Osteocyte (in vitro differentiated cells): ENCODE results near the gene RCE1. TPM values are rescaled to one million over a fixed set of nuclear protein-coding genes. Genes with fewer than 3 reads are reported as not detected.

ENCODE experiments used
- DNase-seq: peaks from one replicate; pipeline ENCODE4 v3.0.0; 2021; ENCODE audit warnings: mixed read lengths; ENCODE audit not compliant: unreplicated experiment; ENCODE audit errors: extremely low spot score
- H3K27ac Mint-ChIP-seq: one replicate; pipeline ENCODE4 v1.8.0; 2021; ENCODE audit warnings: mild to moderate bottlenecking, mixed read lengths; ENCODE audit not compliant: unreplicated experiment
- H3K27me3 Mint-ChIP-seq: one replicate; pipeline ENCODE4 v1.8.0; 2021; ENCODE audit warnings: mixed read lengths; ENCODE audit not compliant: unreplicated experiment
- H3K36me3 Mint-ChIP-seq: one replicate; pipeline ENCODE4 v1.8.0; 2021; ENCODE audit warnings: mixed read lengths; ENCODE audit not compliant: unreplicated experiment
- H3K4me1 Mint-ChIP-seq: one replicate; pipeline ENCODE4 v1.8.0; 2021; ENCODE audit warnings: mixed read lengths; ENCODE audit not compliant: unreplicated experiment
- H3K4me3 Mint-ChIP-seq: one replicate; pipeline ENCODE4 v1.8.0; 2021; ENCODE audit warnings: mild to moderate bottlenecking, moderate library complexity, mixed read lengths; ENCODE audit not compliant: unreplicated experiment
- H3K9me3 Mint-ChIP-seq: one replicate; pipeline ENCODE4 v1.8.0; 2021; ENCODE audit warnings: mixed read lengths; ENCODE audit not compliant: unreplicated experiment
- CTCF ChIP-seq: fragments of 200-600 bp; sonication (generic); IDR thresholded peaks from 2 replicates; pipeline ENCODE4 v1.5.0; 2021; ENCODE audit warnings: antibody characterized with exemption, mild to moderate bottlenecking, moderate library complexity
- total RNA-seq: library from RNA; stranded (reverse); gene quantifications from 2 replicates; pipeline ENCODE4 v1.2.1, GENCODE V29; 2021

The RCE1 gene
- total RNA-seq, 1 donor from 2014 or later, result 20.3 TPM

GRCh38 chr11:66891851-66892660, 48.8 kb downstream of the RCE1 start:
- no peak overlapping the region for H3K4me3 Mint-ChIP-seq
- H3K27ac Mint-ChIP-seq, result peak overlapping the region; percentile 73
- no peak for DNase-seq

GRCh38 chr11:66892911-66893310, 49.7 kb downstream of the RCE1 start:
- H3K9me3 Mint-ChIP-seq, result peaks cover 7% of the 10 kb centered on the region
- no peaks in the 10 kb centered on the region for H3K36me3 Mint-ChIP-seq
- no peak overlapping the region for H3K27ac Mint-ChIP-seq
- DNase-seq, result no peak
- no peaks in the 10 kb centered on the region for H3K27me3 Mint-ChIP-seq
- no peak overlapping the region for H3K4me3 Mint-ChIP-seq
- TF ChIP-seq CTCF, result no peak
- peaks cover 35% of the 10 kb centered on the region for H3K4me1 Mint-ChIP-seq

More at GRCh38 chr11:66891851-66892660, 48.8 kb downstream of the RCE1 start:
- Mint-ChIP-seq H3K9me3 (peaks cover 7% of the 10 kb centered on the region), H3K36me3 (no peaks in the 10 kb centered on the region), H3K27me3 (no peaks in the 10 kb centered on the region), H3K4me1 (peaks cover 42% of the 10 kb centered on the region)
- no peak for TF ChIP-seq CTCF

GRCh38 chr11:66894141-66894540, 50.9 kb downstream of the RCE1 start:
- no peak for DNase-seq
- peaks cover 7% of the 10 kb centered on the region for H3K9me3 Mint-ChIP-seq
- H3K36me3 Mint-ChIP-seq, result no peaks in the 10 kb centered on the region
- H3K27ac Mint-ChIP-seq, result no peak overlapping the region
- H3K4me3 Mint-ChIP-seq, result no peak overlapping the region
- H3K4me1 Mint-ChIP-seq, result peaks cover 29% of the 10 kb centered on the region
- no peaks in the 10 kb centered on the region for H3K27me3 Mint-ChIP-seq
- no peak for TF ChIP-seq CTCF

Other genes starting within 250 kb of the RCE1 start
- gene RBM14, start 226.8 kb upstream of the RCE1 start, total RNA-seq, result 59.2 and 62.6 TPM in 2 replicates
- gene RBM4, start 204.7 kb upstream of the RCE1 start, total RNA-seq, result 158 and 167 TPM in 2 replicates
- gene RBM4B, start 165.6 kb upstream of the RCE1 start, total RNA-seq, result 31.2 and 31.4 TPM in 2 replicates
- gene SPTBN2, start 114.2 kb upstream of the RCE1 start, total RNA-seq, result 12.6 and 12.9 TPM in 2 replicates
- gene LRFN4, start 13.6 kb downstream of the RCE1 start, total RNA-seq, result 41.7 and 45.0 TPM in 2 replicates
- gene PC, start 114.9 kb downstream of the RCE1 start, total RNA-seq, result 41.7 and 49.1 TPM in 2 replicates
- not detected in 2 replicates for gene C11orf86, start 131.9 kb downstream of the RCE1 start, total RNA-seq
- 1.4 and 1.7 TPM in 2 replicates for gene SYT12, start 179.7 kb downstream of the RCE1 start, total RNA-seq
- 9.3 and 9.4 TPM in 2 replicates for gene RHOD, start 213.4 kb downstream of the RCE1 start, total RNA-seq